ENCODE measurements around the gene JOSD1.

DNA sequence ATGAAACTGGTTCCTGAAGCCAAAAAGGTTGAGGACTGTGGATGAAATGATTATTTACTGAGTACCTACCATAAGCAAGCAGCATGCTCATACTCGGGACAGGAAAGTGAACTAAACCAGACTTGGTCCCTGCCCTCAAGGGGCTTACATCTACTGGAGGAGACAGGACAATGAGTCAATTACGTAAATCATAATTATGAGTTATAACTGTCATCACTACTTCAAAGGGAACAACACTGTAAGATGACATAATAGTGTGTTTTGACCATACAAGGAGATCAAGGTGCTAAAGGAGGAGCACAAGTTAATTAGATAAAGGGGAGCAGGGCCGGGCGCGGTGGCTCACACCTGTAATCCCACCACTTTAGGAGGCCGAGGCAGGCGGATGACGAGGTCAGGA lies 47.0 kb downstream of the JOSD1 start:
- TF ChIP-seq, protein P1, sequence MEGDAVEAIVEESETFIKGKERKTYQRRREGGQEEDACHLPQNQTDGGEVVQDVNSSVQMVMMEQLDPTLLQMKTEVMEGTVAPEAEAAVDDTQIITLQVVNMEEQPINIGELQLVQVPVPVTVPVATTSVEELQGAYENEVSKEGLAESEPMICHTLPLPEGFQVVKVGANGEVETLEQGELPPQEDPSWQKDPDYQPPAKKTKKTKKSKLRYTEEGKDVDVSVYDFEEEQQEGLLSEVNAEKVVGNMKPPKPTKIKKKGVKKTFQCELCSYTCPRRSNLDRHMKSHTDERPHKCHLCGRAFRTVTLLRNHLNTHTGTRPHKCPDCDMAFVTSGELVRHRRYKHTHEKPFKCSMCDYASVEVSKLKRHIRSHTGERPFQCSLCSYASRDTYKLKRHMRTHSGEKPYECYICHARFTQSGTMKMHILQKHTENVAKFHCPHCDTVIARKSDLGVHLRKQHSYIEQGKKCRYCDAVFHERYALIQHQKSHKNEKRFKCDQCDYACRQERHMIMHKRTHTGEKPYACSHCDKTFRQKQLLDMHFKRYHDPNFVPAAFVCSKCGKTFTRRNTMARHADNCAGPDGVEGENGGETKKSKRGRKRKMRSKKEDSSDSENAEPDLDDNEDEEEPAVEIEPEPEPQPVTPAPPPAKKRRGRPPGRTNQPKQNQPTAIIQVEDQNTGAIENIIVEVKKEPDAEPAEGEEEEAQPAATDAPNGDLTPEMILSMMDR (conservative IDR thresholded peaks at IDR 0.05 in 1 of 2, IDR thresholded peaks at IDR 0.05 in 1 of 2; ENCODE audit: low read depth in 1 of 2, low read length in 2 of 2): no peak
- TF ChIP-seq EZH2 (IDR thresholded peaks at IDR 0.05; ENCODE audit: low read length, missing control alignments): no peak
